Gastrocnemius medialis (tissue), 4 donors: ENCODE measurements around the gene GPRASP1.

Source experiments
- POLR2A ChIP-seq, 2 donors: fragments of 450-650 bp; IDR thresholded peaks; one replicate each; pipeline ENCODE4 v1.6.1; 2017; ENCODE audit warnings: antibody characterized with exemption in 2 of 2, mild to moderate bottlenecking in 2 of 2, moderate library complexity in 2 of 2
- TF ChIP-seq, protein P1 (sequence below), 5 experiments: fragments of 450-650 bp in 3 of 5; fragments of 200-600 bp in 2 of 5; sonication (generic) in 2 of 5; IDR thresholded peaks in 4 of 5; conservative IDR thresholded peaks in 1 of 5; 1 replicate in 4 of 5; 2 replicates in 1 of 5; pipeline ENCODE4 v1.5.1; 2016 to 2019; ENCODE audit warnings: antibody characterized with exemption in 5 of 5, mild to moderate bottlenecking in 3 of 5, moderate library complexity in 3 of 5

DNA sequence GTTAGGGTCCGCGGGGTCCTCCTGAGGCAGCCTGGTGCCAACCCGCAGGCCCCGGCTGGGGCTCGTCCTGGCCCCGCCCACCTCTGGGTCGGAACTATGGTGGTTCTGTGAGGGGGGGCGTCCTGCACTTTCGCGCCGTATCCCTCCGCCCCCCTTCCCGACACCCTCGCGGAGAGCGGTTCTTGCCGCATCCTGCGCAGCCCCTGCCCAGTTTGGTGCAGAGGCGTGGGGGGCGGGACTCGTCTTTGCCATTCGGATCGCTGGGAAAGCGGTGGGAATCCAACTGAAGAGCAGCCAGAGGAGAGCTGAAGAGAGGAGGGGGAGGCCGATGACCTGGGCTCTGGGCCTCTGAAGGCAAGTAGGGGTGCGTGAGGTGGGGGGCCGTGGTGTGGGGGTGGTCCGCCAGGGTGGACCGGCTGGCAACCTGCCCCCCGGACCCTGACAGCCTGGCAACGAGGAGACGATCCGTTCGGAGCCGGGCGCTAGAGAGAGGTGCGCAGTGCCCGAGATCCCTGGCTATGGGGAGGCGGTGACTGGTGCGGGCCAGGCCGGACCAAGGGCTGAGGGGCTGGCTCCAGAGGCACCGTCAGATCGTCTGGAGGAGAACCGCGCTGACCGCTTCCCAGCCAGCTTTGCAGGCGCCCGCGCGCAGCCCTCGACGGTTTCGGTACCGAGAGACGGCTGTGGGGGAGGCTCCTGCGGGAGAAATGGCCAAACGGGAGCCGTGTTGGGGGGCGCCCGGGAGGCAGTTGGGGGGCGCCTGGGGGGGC is at the start of gene GPRASP1:
- TF ChIP-seq, protein P1, sequence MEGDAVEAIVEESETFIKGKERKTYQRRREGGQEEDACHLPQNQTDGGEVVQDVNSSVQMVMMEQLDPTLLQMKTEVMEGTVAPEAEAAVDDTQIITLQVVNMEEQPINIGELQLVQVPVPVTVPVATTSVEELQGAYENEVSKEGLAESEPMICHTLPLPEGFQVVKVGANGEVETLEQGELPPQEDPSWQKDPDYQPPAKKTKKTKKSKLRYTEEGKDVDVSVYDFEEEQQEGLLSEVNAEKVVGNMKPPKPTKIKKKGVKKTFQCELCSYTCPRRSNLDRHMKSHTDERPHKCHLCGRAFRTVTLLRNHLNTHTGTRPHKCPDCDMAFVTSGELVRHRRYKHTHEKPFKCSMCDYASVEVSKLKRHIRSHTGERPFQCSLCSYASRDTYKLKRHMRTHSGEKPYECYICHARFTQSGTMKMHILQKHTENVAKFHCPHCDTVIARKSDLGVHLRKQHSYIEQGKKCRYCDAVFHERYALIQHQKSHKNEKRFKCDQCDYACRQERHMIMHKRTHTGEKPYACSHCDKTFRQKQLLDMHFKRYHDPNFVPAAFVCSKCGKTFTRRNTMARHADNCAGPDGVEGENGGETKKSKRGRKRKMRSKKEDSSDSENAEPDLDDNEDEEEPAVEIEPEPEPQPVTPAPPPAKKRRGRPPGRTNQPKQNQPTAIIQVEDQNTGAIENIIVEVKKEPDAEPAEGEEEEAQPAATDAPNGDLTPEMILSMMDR (IDR thresholded peaks at IDR 0.05 in 4 of 5, conservative IDR thresholded peaks at IDR 0.05 in 1 of 5), result no peak
- TF ChIP-seq POLR2A (IDR thresholded peaks at IDR 0.05), result no peak
